Activated CD8-positive, alpha-beta memory T cell treated with anti-CD3 and anti-CD28 coated beads, Interleukin-2, amount 50 U/mL, for 24 hours (primary cell): ENCODE measurements around the gene ESYT1.
A peak's percentile ranks its signal among the peaks of the same experiment; 100 is the strongest.
"Not testable (repeated sequence)": the region's sequence is repeated elsewhere in the genome, so short reads cannot be mapped to it uniquely, and the experiment has no call there.

Experiments
- DNase-seq: peaks from one replicate; pipeline ENCODE4 v3.0.0-alpha.2; 2020; ENCODE audit errors: extremely low read depth

The ESYT1 gene

DNA sequence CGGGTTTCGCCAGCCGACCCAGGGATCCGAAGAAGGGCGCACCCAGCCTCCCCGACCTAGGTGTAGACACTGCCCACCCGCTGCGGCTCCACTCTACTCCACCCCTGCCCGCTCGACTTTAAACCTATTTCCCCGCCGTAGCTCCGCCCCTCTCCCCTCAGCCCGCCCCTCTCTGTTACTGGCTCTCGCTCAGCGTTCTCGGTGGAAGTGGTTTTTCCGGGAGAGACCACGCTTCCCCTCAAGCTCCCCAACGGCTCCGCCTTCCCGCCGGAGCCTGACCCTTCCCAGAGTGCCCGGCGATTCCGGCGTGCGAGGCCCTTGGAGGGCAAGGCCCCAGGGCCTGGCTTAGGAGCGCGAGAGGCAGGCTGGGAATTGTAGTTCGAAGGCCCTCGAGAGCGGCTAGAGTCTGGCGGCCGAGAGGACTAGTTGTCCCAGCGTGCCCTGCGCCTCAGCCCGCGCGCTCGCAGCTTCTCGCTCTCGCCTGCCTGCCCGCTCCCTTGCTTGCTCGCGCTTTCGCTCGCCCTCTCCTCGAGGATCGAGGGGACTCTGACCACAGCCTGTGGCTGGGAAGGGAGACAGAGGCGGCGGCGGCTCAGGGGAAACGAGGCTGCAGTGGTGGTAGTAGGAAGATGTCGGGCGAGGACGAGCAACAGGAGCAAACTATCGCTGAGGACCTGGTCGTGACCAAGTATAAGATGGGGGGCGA is 23.8 kb upstream of the ESYT1 start, which contains the start of gene PA2G4:
Gene PA2G4 (plus strand): TSS at position 451 of the 706 bp plus-strand sequence. CDS start 179 bp downstream, at position 630.
- DNase-seq: peak; percentile 95

DNA sequence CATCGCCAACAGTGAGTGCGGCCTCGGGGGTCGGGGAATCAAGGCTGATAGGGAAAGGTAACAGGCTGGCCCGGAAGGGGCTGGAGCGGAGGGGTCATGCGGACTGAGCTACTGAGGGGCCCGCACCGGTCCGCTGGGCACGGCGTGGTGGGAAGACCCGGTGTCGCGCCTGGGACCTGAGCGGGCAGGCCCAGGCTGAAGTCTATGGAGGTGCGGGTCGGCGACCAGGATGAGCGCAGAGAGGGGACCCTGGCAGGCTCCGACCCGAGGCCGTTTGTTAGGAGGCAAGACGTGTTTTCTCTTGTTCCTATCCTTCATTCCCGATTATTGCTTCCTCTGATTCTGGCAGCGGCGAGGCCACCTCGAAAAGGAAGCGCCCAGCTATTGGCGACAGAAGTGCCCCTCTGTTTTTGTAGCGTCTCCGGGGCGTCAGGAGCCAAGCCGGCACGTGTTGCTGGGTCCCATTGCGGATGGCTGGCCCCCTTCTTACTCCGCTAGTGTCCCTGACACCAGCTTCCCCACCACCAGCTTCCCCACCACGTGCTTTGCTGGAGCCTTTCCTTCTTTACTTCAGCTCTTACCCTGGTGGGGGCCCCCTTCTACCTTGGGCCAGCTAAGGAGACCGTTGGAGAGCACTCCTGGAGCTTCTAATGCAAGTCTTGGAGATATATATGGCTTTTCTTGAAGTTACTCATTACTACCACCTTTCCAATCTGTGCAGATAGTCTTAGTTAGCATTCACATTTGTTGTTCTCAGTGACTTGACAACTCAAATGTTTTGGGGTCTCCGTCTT is 23.1 kb upstream of the ESYT1 start:
- DNase-seq: no peak

DNA sequence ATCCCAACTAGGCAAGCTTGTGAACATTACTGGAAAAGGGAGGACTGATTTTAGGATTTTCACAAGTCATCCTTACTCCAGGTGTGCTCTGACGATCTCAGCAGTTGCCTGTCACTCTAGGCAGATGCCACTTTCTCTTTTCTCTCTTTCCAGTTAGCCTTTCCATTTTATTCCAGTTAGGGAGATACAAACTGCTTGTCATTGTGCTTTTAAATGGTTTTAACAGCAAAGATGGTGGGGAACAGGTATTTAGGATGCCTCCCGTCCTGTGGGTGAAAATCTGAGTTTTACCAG is 22.5 kb upstream of the ESYT1 start:
- DNase-seq: no peak

DNA sequence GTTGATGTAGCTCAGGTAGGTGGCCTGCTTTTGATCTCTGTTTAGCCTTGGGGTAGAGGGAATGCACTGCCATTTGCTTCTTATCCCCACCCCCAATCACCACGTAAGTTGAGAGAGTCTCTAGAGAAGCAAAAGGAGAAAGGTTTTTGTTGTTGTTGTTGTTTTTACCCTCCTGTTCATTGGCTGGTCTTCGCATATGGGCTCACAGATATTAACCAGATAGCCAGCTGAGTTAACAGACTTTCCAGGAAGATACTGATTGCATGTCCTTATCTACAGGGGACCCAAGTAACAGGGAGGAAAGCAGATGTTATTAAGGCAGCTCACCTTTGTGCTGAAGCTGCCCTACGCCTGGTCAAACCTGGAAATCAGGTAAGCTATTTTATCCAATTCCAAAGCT is 20.8 kb upstream of the ESYT1 start:
- no peak for DNase-seq

DNA sequence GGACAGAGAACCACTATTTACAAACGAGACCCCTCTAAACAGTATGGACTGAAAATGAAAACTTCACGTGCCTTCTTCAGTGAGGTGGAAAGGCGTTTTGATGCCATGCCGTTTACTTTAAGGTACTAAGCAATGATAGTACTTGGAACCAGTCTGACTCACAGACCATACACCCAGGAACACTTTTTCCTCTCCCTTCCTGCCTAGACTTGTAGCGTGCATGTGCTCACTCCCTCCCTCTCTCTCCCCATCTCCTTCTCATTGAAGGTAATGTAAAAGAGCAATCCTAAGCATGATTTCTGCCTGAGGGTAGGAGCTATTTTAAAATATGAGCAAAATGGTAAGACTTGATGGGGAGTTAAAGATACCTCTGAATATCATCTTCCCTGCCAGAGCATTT is 17.5 kb upstream of the ESYT1 start:
- DNase-seq: no peak

DNA sequence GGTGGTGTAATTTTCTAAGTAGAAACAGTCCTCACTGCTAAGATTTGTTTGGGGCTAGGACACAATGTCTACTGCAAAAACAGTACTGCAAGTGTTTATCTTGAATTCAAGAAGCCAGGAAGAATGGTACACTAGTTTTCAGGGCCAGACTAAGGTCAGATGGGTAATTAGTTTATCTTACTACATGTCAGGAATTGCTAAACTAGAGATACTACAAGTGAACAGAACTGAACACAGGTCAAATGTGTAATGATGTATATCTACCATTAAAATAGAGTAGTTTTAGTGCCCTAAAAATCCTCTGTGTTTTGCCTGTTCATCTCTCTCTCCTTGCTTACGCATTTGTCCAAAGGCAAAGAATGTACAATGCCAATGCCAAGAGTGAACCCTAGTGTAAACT is 14.0 kb upstream of the ESYT1 start:
- DNase-seq: no peak

DNA sequence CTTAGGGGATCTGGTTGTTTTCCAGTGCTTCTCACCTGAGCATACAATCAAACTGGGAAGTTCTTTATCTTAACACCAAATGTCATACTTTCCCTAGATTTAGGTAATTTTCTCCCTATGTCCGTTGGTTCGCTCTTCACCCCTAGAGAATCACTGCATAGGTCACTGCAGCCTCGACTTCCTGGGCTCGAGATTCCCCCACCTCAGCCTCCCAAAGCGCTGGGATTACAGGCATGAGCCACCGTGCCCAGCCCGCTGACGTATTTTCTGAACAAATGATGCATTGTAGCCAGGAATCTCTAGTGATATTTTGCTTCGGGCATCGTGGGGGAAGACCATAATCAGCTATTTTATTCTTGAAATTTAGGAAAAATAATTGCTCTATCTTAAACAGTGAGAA is 12.7 kb upstream of the ESYT1 start:
- no peak for DNase-seq

DNA sequence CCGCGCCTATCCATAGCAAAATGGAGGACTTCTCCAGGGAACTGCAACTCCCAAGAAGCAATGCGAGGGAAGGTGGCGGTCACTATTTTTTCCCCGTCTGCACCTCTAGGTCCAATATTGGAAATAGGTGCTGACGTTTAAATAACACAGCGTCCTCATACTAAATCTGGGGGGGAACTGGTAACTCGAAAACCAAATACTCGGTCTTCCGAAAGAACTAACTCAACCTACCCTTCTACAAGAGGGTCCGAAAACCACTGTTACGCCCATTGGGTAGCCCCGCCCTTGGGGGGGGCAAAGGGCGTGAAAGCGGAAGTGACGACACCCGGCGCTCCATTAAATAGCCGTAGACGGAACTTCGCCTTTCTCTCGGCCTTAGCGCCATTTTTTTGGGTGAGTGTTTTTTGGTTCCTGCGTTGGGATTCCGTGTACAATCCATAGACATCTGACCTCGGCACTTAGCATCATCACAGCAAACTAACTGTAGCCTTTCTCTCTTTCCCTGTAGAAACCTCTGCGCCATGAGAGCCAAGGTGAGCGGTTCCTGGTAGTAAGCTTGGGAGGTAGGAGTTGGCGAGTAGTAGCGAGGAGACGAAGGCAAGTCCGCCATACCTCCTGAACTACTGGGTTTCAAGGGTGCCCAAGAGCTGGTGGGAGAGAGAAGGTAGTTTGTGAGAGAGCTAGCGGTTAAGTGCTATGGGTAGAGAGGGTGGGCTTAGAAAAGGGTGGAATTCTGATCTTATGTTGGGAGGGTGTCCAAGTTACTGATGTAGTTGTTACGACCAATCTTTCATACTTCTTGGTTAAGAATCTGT is 11.6 kb upstream of the ESYT1 start, which contains the start of gene RPL41:
Gene RPL41 (plus strand): TSS at position 367 of the 815 bp plus-strand sequence.
- peak; percentile 82 for DNase-seq

DNA sequence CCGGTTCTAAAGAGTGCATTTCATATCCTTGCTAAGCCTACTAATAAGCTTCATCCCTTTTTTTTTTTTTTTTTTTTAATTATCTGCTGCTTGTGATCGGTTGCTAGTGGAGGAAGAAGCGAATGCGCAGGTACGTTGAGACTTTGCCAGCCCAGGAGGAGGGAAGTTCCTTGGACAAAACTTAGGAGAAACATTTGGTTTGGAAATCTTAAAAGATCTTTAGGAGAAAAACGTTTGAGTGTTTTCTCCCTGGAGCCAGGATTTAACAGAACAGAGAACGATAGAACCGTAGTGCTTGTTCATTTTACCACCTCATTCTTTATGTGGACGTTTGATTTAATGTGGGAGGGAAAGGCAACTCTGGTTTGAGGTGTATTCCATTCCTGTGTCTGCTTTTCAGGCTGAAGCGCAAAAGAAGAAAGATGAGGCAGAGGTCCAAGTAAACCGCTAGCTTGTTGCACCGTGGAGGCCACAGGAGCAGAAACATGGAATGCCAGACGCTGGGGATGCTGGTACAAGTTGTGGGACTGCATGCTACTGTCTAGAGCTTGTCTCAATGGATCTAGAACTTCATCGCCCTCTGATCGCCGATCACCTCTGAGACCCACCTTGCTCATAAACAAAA is 10.9 kb upstream of the ESYT1 start:
- DNase-seq: not testable (repeated sequence)

DNA sequence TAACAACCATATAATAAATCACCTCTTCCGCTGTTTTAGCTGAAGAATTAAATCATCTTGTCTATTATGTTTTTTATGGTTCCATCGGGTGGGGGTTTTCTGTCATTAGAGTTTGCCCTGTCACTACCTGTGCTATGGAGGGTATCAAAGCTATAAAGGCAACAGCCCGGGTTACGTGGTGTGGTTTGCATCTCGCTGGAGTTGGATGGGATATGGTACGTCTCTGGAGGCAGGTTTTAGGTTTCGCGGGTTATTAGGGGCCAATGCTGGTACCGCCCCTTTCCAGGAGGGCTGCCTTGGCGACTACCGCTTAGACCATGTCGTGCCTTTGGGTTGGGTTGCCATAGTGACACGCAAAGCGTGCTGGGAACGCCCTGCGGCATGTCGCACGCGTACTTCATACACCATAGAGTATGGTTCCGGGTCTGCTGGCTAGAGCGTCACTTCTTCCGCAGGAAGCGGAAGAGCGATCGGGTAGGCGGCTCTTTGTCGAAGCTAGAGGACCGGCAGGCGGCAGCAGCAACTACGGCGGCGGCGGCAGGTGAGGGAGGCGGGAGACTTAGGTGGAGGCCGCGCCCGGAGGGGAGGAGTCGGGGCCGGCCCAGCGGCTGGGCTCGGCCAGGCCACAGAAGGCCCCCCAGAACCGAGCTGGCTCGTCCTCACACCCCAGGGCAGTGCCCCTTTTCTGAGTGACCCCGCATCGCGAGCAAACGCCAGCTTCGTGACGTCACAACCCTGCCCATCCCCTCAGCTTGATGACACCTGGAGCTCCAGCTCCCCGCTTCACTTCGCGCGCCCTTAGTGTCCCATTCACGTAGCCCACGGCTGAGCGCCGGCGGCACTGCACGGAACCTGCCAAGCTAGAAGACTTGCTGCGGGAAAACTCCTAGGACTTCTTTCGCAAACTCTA is 10.0 kb upstream of the ESYT1 start, which contains the start of gene ZC3H10:
Gene ZC3H10 (plus strand): TSS at position 489 of the 910 bp plus-strand sequence. CDS start 2,297 bp downstream, outside the sequence.
- peak; percentile 97 for DNase-seq

DNA sequence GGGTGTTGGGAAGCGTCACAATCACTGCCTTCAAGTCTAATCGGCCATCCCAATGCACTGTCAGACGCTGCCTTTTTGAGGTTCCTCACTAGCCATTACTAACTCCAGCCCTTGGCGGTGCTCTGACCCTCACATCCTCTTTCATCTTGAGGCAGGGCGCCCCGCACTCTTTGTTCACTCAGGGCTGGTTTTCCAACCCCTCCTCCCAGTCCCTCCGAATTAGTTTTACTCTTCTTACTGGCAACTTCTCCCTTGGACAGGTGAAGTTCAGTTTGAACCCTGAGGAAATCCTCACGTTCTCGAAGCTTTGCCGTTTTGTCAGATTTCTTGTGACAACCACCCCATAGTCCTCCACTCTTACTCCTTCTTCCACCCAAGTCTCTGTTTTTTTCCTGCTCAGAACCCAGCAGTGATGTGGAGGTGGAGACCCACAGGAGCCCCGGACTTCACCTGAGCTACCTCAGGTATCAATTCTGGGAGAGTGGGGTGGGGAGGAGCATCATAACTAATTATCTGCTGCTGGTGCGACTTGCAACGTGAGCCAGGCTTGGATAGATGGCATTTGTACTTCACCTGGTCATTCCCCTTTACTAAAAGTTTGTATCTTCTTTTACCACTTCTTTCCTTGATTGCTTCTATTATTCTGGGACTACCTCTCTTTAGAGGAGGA is 9.2 kb upstream of the ESYT1 start:
- DNase-seq: no peak

DNA sequence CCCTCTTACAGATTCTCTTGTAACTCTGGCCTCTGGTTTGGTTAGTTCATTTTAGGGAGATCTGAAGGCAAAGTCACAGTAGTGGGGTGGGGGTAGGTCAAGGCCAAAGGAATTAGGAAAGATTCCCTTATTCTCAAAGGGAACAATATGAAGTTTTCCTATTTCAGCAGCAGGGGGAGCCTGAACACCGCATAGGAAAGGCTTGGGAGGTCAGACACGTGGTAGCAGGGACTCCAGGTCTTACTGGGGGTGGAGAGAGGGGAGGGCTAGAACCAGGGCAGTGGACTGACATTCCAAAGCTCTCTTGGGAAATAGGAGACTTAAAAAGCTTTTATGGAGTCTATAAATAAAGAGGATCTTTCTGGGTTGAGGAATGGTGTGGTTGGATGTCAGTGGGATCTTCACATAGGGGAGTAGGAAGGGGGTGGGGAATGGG is 8.7 kb upstream of the ESYT1 start:
- DNase-seq: no peak

DNA sequence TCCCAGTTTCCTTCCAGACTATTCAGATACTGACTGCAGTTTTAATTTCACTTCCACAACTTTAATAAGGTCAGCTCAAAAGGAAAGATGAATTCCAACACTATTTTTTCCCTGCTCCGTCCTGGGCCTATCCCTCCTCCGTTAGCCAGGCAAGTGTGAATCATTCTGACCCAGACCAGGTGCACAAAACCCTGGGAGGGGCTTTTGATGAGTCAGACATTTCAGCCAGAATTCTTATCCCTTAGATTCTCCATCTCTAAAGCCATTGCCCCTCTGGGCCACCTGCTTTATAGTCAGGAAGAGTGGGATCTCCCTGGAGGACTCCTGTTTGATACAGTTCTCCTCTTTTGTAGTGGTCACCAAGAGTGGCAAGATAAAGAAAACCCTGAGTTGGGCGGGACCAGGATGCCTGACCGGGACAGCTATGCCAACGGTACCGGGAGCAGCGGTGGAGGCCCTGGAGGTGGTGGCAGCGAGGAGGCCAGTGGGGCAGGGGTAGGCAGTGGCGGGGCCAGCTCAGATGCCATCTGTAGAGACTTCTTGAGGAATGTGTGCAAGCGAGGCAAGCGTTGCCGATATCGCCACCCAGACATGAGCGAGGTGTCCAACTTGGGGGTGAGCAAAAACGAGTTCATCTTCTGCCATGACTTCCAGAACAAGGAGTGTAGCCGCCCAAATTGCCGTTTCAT is 7.8 kb upstream of the ESYT1 start:
- DNase-seq: no peak

DNA sequence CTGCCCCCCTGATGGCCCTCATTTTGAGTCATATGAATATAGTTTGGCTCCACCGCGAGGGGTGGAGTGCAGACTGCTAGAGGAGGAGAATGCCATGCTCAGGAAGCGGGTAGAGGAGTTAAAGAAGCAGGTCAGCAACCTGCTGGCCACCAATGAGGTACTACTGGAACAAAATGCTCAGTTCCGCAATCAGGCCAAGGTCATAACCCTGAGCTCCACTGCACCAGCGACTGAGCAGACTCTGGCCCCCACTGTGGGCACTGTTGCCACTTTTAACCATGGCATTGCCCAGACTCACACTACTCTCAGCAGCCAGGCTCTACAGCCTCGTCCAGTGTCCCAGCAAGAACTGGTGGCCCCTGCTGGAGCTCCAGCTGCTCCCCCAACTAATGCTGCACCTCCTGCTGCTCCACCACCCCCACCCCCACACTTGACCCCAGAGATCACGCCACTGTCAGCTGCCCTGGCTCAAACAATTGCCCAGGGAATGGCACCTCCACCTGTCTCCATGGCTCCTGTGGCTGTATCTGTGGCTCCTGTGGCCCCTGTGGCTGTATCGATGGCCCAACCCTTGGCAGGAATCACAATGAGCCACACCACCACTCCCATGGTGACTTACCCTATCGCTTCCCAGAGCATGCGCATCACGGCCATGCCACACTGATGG is 6.7 kb upstream of the ESYT1 start:
- no peak for DNase-seq

DNA sequence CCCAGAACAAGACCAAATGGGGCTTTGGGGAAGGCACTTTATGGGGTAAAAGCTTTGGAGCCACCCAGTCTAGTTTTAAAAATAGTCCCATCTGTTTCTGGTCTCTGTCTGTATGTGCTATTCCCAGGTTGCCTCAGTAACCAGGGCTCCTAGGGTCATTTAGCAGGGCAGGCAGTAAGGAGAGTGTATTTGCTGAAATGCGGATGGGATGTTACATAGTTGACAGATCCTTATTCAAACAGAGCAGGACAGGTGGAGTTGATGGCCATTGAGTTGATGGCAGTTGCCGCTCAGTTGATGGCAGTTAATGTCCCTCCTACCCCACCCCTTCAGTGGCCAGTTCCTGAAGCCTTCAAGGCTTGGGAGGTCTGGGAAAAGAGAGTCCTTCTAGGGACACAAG is 5.4 kb upstream of the ESYT1 start:
- no peak for DNase-seq

DNA sequence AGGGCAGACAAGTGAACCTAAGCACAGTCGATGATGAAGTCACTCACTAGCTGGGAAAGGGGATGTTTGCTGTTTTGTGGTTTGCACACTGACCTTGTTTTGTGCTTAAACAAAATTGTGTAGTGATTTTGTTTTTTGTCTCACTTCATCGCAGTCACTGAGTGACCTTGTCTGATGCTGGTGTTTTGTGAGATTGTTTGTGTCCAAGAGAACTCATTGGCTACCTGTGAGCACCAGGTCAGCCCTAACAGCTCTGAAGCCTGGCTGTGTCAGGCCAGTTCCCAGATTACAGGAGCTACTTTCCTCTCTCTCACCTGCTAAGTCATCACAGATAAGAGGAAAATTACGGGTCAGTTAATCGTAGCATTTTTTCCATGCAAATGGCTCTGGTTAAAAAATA is 3.9 kb upstream of the ESYT1 start:
- DNase-seq: no peak

DNA sequence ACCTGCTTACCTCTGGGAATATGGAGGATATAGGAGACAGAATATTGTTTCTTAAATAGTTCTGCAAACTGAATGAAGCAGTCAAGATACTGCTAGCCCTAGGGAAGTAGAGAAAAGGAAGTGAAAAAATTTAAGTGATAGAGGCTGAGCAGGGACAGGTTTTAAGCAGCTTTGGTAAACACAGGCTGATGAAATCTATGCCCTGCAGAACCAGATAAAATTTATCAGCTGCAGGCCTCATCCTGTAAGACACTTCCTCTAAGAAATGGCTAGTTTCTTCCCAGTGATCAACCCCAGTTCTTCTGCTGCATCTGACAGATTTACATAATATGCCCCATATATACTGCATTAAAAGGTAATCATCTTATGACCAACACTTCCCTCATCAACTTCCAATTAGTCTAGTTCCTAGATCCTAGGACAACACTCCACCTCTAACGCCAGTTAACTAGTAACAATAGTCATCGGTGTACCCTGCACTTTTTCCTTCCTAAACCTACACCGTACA is 1.3 kb upstream of the ESYT1 start:
- no peak for DNase-seq

DNA sequence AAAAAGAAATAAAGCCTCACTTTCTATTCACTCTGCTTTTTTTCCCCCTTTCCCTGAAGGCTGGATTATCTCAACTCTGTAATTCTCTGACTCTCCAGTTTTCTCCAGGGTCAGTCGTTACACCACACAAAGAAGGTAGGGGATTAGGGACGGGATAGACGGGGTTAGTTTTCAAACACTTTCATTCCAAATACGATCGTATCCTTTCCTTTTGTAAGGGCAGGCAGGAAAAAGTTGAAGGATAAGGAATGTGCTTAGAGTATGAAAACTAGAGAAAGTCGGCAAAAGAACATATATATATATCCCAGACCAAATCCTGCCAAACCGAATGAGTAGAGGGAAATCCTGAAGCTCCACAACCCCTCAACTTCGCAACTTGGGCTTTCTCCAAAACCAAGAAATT is 581 bp upstream of the ESYT1 start:
- DNase-seq: no peak

DNA sequence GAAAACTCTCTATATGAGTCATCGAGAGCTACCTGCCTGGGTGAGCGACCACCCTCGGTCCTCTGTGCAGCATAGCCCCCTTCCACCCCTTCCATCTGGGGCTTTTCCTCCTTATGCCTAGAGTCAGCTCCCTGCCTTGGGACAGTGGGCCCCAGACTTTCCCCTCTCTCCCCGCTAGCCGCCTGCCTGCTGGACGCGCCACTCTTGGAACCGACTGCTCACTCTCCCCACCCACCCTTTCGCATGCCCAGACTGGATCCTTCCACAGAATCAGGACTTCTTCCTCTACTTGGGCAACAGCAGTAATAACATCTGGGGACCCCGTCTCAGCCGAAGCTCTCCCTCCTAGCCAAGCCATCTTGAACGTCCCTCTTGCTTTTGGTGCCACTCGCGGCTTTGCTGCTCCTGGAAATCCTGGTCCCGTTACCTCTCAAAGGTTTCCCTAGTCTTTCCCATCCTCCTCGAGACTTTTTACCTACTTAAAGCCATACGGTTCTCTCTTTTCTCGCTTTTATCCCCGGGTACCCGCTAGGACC is 671 bp downstream of the ESYT1 start:
- DNase-seq: no peak
